HG03571 (cell line): ENCODE measurements around the gene RHBDF2.
A peak's percentile ranks its signal among the peaks of the same experiment; 100 is the strongest.
"Not testable (repeated sequence)": the region's sequence is repeated elsewhere in the genome, so short reads cannot be mapped to it uniquely, and the experiment has no call there.

ENCODE experiments used
- ATAC-seq: cut with Tn5 transposase; IDR thresholded peaks from one replicate; pipeline ENCODE4 v1.9.1; 2021; ENCODE audit not compliant: unreplicated experiment

The RHBDF2 gene

GRCh38 chr17:76525513-76525833 lies 24.2 kb upstream of the RHBDF2 start:
- not testable (repeated sequence) for ATAC-seq

GRCh38 chr17:76524598-76525512 lies 23.6 kb upstream of the RHBDF2 start:
- no peak for ATAC-seq

GRCh38 chr17:76523084-76524037 lies 22.1 kb upstream of the RHBDF2 start:
- ATAC-seq = no peak

- not testable (repeated sequence) for ATAC-seq
Observed at GRCh38 chr17:76521683-76522082, 20.5 kb upstream of the RHBDF2 start.

- no peak for ATAC-seq
Observed at GRCh38 chr17:76521262-76521661, 20.0 kb upstream of the RHBDF2 start.

- ATAC-seq = no peak
Observed at GRCh38 chr17:76519048-76519966, 18.1 kb upstream of the RHBDF2 start.

- no peak for ATAC-seq
Observed at GRCh38 chr17:76517638-76518038, 16.4 kb upstream of the RHBDF2 start.

GRCh38 chr17:76515274-76515949 lies 14.2 kb upstream of the RHBDF2 start:
- ATAC-seq = peak; percentile 57

- ATAC-seq = not testable (repeated sequence)
Observed at GRCh38 chr17:76514355-76514754, 13.1 kb upstream of the RHBDF2 start.

- no peak for ATAC-seq
Observed at GRCh38 chr17:76513306-76513692, 12.1 kb upstream of the RHBDF2 start.

GRCh38 chr17:76512366-76513305 lies 11.4 kb upstream of the RHBDF2 start:
- ATAC-seq = no peak

GRCh38 chr17:76511668-76512365 lies 10.6 kb upstream of the RHBDF2 start:
- no peak for ATAC-seq

- no peak for ATAC-seq
Observed at GRCh38 chr17:76510831-76511244, 9.6 kb upstream of the RHBDF2 start.

GRCh38 chr17:76508472-76509063 lies 7.3 kb upstream of the RHBDF2 start:
- not testable (repeated sequence) for ATAC-seq

GRCh38 chr17:76506408-76507345 lies 5.5 kb upstream of the RHBDF2 start:
- ATAC-seq = no peak

- ATAC-seq = no peak
Observed at GRCh38 chr17:76504117-76504516, 2.9 kb upstream of the RHBDF2 start.
